ENCODE measurements around the gene PAPLN.

GRCh38 chr14:73220634-73221033, 16.7 kb upstream of the PAPLN start:
- TF ChIP-seq CTCF (IDR thresholded peaks at IDR 0.05) (no peak), EP300 (IDR thresholded peaks at IDR 0.05; ENCODE audit: low read depth) (no peak)
